ENCODE measurements around the gene PBX1.

GRCh38 chr1:164692420-164692819 is 133.4 kb downstream of the PBX1 start:
- no peak for TF ChIP-seq CTCF (IDR thresholded peaks at IDR 0.05)
- TF ChIP-seq POLR2AphosphoS5 (IDR thresholded peaks at IDR 0.05) = no peak

All from breast epithelium (tissue), 3 donors.